Trophoblast cell (in vitro differentiated cells and primary cell): ENCODE results near the gene FURIN.

Experiments
- DNase-seq, 2 donors: peaks; one replicate each; pipeline ENCODE4 v3.0.0-alpha.2; 2016
- H2AFZ ChIP-seq: 2 replicates; pipeline ENCODE4 v1.6.1; 2013; ENCODE audit warnings: low read length, moderate library complexity, mild to moderate bottlenecking; ENCODE audit not compliant: insufficient read depth, poor library complexity
- H2AK5ac ChIP-seq: 2 replicates; pipeline ENCODE4 v1.6.1; 2013; ENCODE audit warnings: mild to moderate bottlenecking, low read length
- H2BK120ac ChIP-seq: 2 replicates; pipeline ENCODE4 v1.6.1; 2013; ENCODE audit warnings: low read length, mild to moderate bottlenecking, moderate library complexity; ENCODE audit not compliant: insufficient read depth, poor library complexity
- H2BK12ac ChIP-seq: 2 replicates; pipeline ENCODE4 v1.6.1; 2013; ENCODE audit warnings: mild to moderate bottlenecking, low read length, moderate library complexity
- H2BK5ac ChIP-seq: 2 replicates; pipeline ENCODE4 v1.6.1; 2013; ENCODE audit warnings: low read length, low read depth, moderate library complexity, mild to moderate bottlenecking; ENCODE audit not compliant: poor library complexity
- H3K14ac ChIP-seq: 2 replicates; pipeline ENCODE4 v1.6.1; 2013; ENCODE audit warnings: mild to moderate bottlenecking, low read length
- H3K18ac ChIP-seq: 2 replicates; pipeline ENCODE4 v1.6.1; 2013; ENCODE audit warnings: mild to moderate bottlenecking, low read length
- H3K23ac ChIP-seq: 2 replicates; pipeline ENCODE4 v1.6.1; 2013; ENCODE audit warnings: low read length
- H3K27ac ChIP-seq: 2 replicates; pipeline ENCODE4 v1.5.1; 2013; ENCODE audit warnings: low read depth, mild to moderate bottlenecking, inconsistent platforms, low read length, moderate library complexity
- H3K27me3 ChIP-seq: 2 replicates; pipeline ENCODE4 v1.6.1; 2013; ENCODE audit warnings: inconsistent platforms, mild to moderate bottlenecking, low read length, moderate library complexity; ENCODE audit not compliant: insufficient read depth
- H3K36me3 ChIP-seq, 2 experiments: 1 replicate in 1 of 2; 2 replicates in 1 of 2; pipeline ENCODE4 v1.6.1; 2013; ENCODE audit warnings: low read length in 2 of 2, mild to moderate bottlenecking in 2 of 2, moderate library complexity in 1 of 2; ENCODE audit not compliant: insufficient read depth in 2 of 2, control insufficient read depth in 1 of 2
- H3K4ac ChIP-seq: 2 replicates; pipeline ENCODE4 v1.6.1; 2013; ENCODE audit warnings: low read depth, mild to moderate bottlenecking, low read length, moderate library complexity
- H3K4me1 ChIP-seq, 2 experiments: 1 replicate in 1 of 2; 2 replicates in 1 of 2; pipeline ENCODE4 v1.6.1; 2013; ENCODE audit warnings: low read length in 2 of 2, mild to moderate bottlenecking in 2 of 2, moderate library complexity in 1 of 2; ENCODE audit not compliant: insufficient read depth in 2 of 2, control insufficient read depth in 1 of 2
- H3K4me2 ChIP-seq: 2 replicates; pipeline ENCODE4 v1.6.1; 2013; ENCODE audit warnings: inconsistent platforms, mild to moderate bottlenecking, low read length, moderate library complexity
- H3K4me3 ChIP-seq: 2 replicates; pipeline ENCODE4 v1.5.1; 2013; ENCODE audit warnings: mild to moderate bottlenecking, low read depth, low read length, inconsistent platforms
- H3K79me1 ChIP-seq: one replicate; pipeline ENCODE4 v1.6.1; 2013; ENCODE audit warnings: low read length
- H3K79me2 ChIP-seq: 2 replicates; pipeline ENCODE4 v1.6.1; 2013; ENCODE audit warnings: low read length, mild to moderate bottlenecking; ENCODE audit not compliant: control insufficient read depth, insufficient read depth, poor library complexity
- H3K9ac ChIP-seq: 2 replicates; pipeline ENCODE4 v1.6.1; 2013; ENCODE audit warnings: mild to moderate bottlenecking, low read length
- H3K9me3 ChIP-seq: 2 replicates; pipeline ENCODE4 v1.6.1; 2013; ENCODE audit warnings: low read depth, mild to moderate bottlenecking, control low read depth, inconsistent platforms, low read length; ENCODE audit not compliant: insufficient read depth
- H4K12ac ChIP-seq: 2 replicates; pipeline ENCODE4 v1.6.1; 2013; ENCODE audit warnings: low read depth, mild to moderate bottlenecking, low read length, moderate library complexity
- H4K8ac ChIP-seq: 2 replicates; pipeline ENCODE4 v1.6.1; 2013; ENCODE audit warnings: low read depth, mild to moderate bottlenecking, low read length, moderate library complexity
- H4K91ac ChIP-seq: one replicate; pipeline ENCODE4 v1.6.1; 2013; ENCODE audit warnings: low read depth, mild to moderate bottlenecking, low read length, moderate library complexity
- WGBS: extraction: QIAGEN DNeasy Blood & Tissue Kit; methylation state at CpG from one replicate; pipeline ENCODE4 v1.1.7; 2013; ENCODE audit warnings: missing lambda C conversion rate; ENCODE audit not compliant: insufficient read length, insufficient coverage; ENCODE audit errors: extremely low coverage; 5-methylcytosine and 5-hydroxymethylcytosine counted together

FURIN gene

DNA sequence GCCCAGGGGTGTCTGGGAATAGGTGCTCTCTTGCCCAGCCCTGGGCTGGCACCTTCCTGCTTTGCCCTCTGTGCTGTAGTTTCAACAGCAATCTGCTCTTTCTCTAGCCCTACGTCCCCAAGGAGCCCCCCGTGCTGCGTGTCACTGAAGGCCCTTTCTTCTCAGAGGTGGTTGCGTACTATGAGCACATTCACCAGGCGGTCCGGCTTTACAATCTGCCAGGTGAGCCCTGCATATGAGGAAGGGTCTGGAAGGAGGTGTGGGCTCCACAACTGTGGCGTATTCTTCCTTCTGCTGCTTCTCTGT, 44.3 kb downstream of the FURIN start:
- Histone ChIP-seq H3K36me3 (peaks cover 55% of the 10 kb centered on the region in 2 experiments), H3K23ac (no peak overlapping the region), H3K4me1 (no peaks in the 10 kb centered on the region), H4K12ac (no peak overlapping the region), H3K4me2 (no peak overlapping the region), H2BK12ac (no peak overlapping the region), H3K79me1 (no peaks in the 10 kb centered on the region), H3K4ac (no peak overlapping the region), H3K9me3 (no peaks in the 10 kb centered on the region), H2AFZ (no peak overlapping the region), H4K91ac (no peak overlapping the region), H3K4me3 (no peak overlapping the region), H2BK5ac (no peak overlapping the region), H3K18ac (no peak overlapping the region), H3K79me2 (no peaks in the 10 kb centered on the region), H3K27me3 (no peaks in the 10 kb centered on the region), H3K9ac (no peak overlapping the region), H3K14ac (no peak overlapping the region), H4K8ac (no peak overlapping the region), H2BK120ac (no peak overlapping the region), H3K27ac (no peak overlapping the region), H2AK5ac (no peak overlapping the region)
- no CpG with 5 or more reads among the region's 7 CpGs for WGBS
- no peak for DNase-seq

DNA sequence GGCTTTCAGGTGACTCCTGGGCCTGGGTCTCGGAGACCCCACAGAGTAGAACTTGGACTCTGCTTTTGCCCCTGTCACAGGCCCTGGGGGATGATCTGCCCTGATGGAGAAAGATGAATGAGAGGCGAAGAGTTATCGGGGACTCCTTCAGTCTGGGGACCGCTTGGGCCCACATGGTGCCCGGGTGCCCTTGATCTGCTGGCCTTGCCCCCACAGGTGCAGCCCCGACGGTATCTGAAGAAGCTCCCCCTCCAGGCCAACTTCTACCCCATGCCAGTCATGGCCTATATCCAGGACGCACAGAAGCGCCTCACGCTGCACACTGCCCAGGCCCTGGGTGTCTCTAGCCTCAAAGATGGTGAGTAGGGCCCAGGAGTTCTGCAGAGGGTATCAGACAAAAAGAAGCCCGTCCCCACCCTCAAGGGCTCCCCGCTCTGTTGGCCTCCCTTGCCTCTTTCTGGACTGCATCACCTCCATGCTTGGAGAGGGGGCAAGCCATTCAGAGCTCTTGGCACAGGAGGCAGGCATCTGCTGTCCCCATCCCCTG, 45.1 kb downstream of the FURIN start:
- Histone ChIP-seq H3K14ac (no peak overlapping the region), H4K8ac (no peak overlapping the region), H4K91ac (no peak overlapping the region), H2AK5ac (no peak overlapping the region), H4K12ac (no peak overlapping the region), H3K27me3 (no peaks in the 10 kb centered on the region), H3K79me2 (no peaks in the 10 kb centered on the region), H3K18ac (no peak overlapping the region), H2BK5ac (no peak overlapping the region), H3K4me2 (no peak overlapping the region), H3K23ac (no peak overlapping the region), H3K79me1 (no peaks in the 10 kb centered on the region), H3K36me3 (peaks cover 62% of the 10 kb centered on the region in 2 experiments), H2BK12ac (no peak overlapping the region), H3K4me1 (no peaks in the 10 kb centered on the region), H2BK120ac (no peak overlapping the region), H2AFZ (no peak overlapping the region), H3K9ac (no peak overlapping the region), H3K4ac (no peak overlapping the region), H3K9me3 (no peaks in the 10 kb centered on the region), H3K27ac (no peak overlapping the region), H3K4me3 (no peak overlapping the region)
- DNase-seq = no peak
- WGBS = no CpG with 5 or more reads among the region's 12 CpGs

DNA sequence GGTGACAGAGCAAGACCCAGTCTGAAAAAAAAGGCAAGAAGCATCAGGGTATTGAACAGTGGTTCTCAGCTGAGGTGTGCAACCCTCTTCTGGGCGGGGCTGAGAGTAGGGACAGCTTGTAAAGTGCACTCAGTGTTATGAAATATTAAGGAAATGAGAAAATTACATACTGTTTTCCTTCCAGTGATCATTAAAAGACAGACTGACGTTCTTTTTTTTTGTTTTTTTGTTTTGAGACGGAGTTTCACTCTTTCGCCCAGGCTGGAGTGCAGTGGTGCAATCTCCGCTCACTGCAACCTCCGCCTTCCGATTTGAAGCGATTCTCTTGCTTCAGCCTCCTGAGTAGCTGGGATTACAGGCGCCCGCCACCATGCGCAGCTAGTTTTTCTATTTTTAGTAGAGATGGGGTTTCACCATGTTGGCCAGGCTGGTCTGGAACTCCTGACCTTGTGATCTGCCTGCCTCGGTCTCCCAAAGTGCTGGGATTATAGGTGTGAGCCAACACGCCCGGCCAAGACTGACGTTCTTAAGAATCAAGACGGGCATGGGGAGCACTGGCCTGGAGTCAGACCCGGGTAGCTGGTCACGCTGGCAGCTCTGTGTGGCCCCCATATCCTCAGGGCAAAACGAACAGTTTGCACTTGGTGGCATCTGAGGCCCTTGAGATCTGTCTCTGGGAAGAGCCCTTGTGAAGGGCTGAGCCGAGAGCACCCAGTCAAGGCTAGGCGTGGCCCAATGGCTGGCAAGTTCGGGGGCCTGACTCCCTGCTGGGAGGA, 46.1 kb downstream of the FURIN start:
- Histone ChIP-seq H2BK12ac (no peak overlapping the region), H3K4ac (no peak overlapping the region), H2BK120ac (no peak overlapping the region), H3K27me3 (no peaks in the 10 kb centered on the region), H3K4me3 (no peak overlapping the region), H3K9me3 (no peaks in the 10 kb centered on the region), H3K9ac (no peak overlapping the region), H3K4me2 (no peak overlapping the region), H4K91ac (no peak overlapping the region), H3K23ac (no peak overlapping the region), H2AFZ (no peak overlapping the region), H3K79me2 (no peaks in the 10 kb centered on the region), H3K4me1 (no peaks in the 10 kb centered on the region), H3K36me3 (peaks cover 65 to 70% of the 10 kb centered on the region in 2 experiments), H3K18ac (no peak overlapping the region), H3K27ac (no peak overlapping the region), H3K79me1 (no peaks in the 10 kb centered on the region), H2AK5ac (no peak overlapping the region), H4K8ac (no peak overlapping the region), H4K12ac (no peak overlapping the region), H2BK5ac (no peak overlapping the region), H3K14ac (no peak overlapping the region)
- no CpG with 5 or more reads among the region's 22 CpGs for WGBS
- no peak for DNase-seq

DNA sequence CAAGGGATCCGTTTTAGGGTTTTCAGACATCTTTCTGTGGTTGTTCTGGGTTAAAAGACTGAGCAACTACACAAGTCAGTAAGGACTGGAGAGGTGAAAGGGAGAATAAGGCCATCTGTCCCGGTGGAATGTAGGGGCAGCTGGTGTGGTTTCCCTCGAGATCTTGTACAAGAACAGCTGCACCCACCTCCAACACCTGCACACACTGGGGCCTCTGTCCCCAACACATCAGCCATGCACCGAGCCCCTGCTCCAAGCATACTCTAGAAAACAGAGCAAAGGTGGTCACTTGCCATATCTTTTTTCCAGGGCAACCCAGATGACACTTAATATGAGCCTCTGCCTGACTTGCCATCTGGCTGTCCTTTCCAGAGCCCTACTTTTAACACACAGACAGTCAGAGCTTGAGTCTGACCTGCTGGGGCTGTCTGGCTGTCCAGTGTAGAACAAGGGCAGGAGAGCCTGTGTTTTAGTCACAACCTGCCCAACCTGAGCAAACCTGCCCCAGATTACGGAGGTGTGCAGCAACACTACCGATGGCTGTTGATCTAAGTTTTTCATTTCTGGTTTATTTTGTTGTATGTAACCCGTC, 46.9 kb downstream of the FURIN start:
- no CpG with 5 or more reads among the region's 7 CpGs for WGBS
- H3K4me2 ChIP-seq = no peak overlapping the region

More for the DNA sequence above, 46.9 kb downstream of the FURIN start:
- Histone ChIP-seq H3K9me3 (no peaks in the 10 kb centered on the region), H4K8ac (no peak overlapping the region), H3K79me2 (no peaks in the 10 kb centered on the region), H3K36me3 (peaks cover 67 to 75% of the 10 kb centered on the region in 2 experiments), H3K14ac (no peak overlapping the region), H3K18ac (no peak overlapping the region), H2BK120ac (no peak overlapping the region), H2AFZ (no peak overlapping the region), H3K23ac (no peak overlapping the region), H3K4ac (no peak overlapping the region), H3K4me1 (no peaks in the 10 kb centered on the region), H3K9ac (no peak overlapping the region), H4K91ac (no peak overlapping the region), H4K12ac (no peak overlapping the region), H3K27ac (no peak overlapping the region), H3K79me1 (no peaks in the 10 kb centered on the region), H2BK5ac (no peak overlapping the region), H2BK12ac (no peak overlapping the region), H3K27me3 (no peaks in the 10 kb centered on the region), H2AK5ac (no peak overlapping the region), H3K4me3 (no peak overlapping the region)
- no peak for DNase-seq
